Prostate gland (tissue), 2 donors: ENCODE results near the gene CEP112. TPM values are rescaled to one million over a fixed set of nuclear protein-coding genes. Genes with fewer than 3 reads are reported as not detected.

Experiments used
- DNase-seq: peaks from one replicate; pipeline ENCODE4 v3.0.0-alpha.2; 2019; ENCODE audit warnings: low spot score
- H3K27ac ChIP-seq, 2 donors: fragments of 200-600 bp; sonication (generic); 2 replicates each; pipeline ENCODE4 v1.5.1; 2017 to 2019
- H3K27me3 ChIP-seq: fragments of 200-600 bp; sonication (generic); replicated peaks from 2 replicates; pipeline ENCODE4 v1.5.1; 2019; ENCODE audit not compliant: insufficient read depth
- H3K36me3 ChIP-seq, 2 donors: fragments of 200-600 bp; sonication (generic); 1 replicate in 1 of 2; 2 replicates in 1 of 2; pipeline versions ENCODE4 v1.5.1 to v1.8.1; 2017 to 2019
- H3K4me1 ChIP-seq: fragments of 200-600 bp; sonication (generic); replicated peaks from 2 replicates; pipeline ENCODE4 v1.5.1; 2019
- H3K4me3 ChIP-seq, 2 donors: fragments of 200-600 bp; sonication (generic); 2 replicates each; pipeline ENCODE4 v1.5.1; 2017 to 2019
- H3K9me3 ChIP-seq: fragments of 200-600 bp; sonication (generic); 2 replicates; pipeline ENCODE4 v1.5.1; 2017
- CTCF ChIP-seq, 4 experiments: fragments of 200-600 bp in 2 of 4; fragments of 450-650 bp in 2 of 4; sonication (generic) in 2 of 4; IDR thresholded peaks; 1 replicate in 3 of 4; 2 replicates in 1 of 4; pipeline ENCODE4 v1.5.1; 2016 to 2019; ENCODE audit warnings: antibody characterized with exemption in 4 of 4, mild to moderate bottlenecking in 2 of 4, moderate library complexity in 2 of 4
- POLR2A ChIP-seq: fragments of 450-650 bp; IDR thresholded peaks from one replicate; pipeline ENCODE4 v1.6.1; 2016; ENCODE audit warnings: antibody characterized with exemption, mild to moderate bottlenecking
- POLR2AphosphoS5 ChIP-seq: sonication (generic); formaldehyde crosslinking; IDR thresholded peaks from one replicate; pipeline ENCODE4 v1.6.1; 2017; ENCODE audit warnings: antibody characterized with exemption
- WGBS: methylation state at CpG from one replicate; pipeline ENCODE4 v1.1.5; 2018; 5-methylcytosine and 5-hydroxymethylcytosine counted together
- intact Hi-C: fragments of 100-400 bp; cut with DNase I; formaldehyde crosslinking; loops from one replicate; pipeline ENCODE4 v1.14.2; 2022
- total RNA-seq, 2 donors: library from RNA; depleted of rRNA; stranded (reverse); fragments of >200 nt; gene quantifications; one replicate each; pipeline ENCODE4 v1.1.0, GENCODE V29; 2016

The CEP112 gene
- 10 to 100 TPM in 1 of 2 donors, 1 to 10 TPM in 1; 2.3 to 22.8 TPM for total RNA-seq

- peak within 1 kb of the TSS; percentile 49 to 67 for H3K4me3 ChIP-seq
- H3K27ac ChIP-seq = peak within 1 kb of the TSS; percentile 75 to 77
- H3K4me1 ChIP-seq = peaks cover 6% of the 10 kb centered on the region
- peak; percentile 45 for DNase-seq
- H3K9me3 ChIP-seq = no peaks in the 10 kb centered on the region
- intact Hi-C loops = no loop called here
- WGBS = under 1% methylated on average over 83 of the region's 83 CpGs
- TF ChIP-seq POLR2A = peak; percentile 30
- no peak for TF ChIP-seq POLR2AphosphoS5
- TF ChIP-seq CTCF (IDR thresholded peaks at IDR 0.05) = peak in 3 of 4 experiments; percentile 12 to 17 (median 15)
- H3K36me3 ChIP-seq = no peaks in the 10 kb centered on the region
- H3K27me3 ChIP-seq = no peaks in the 10 kb centered on the region
Observed at GRCh38 chr17:66191593-66192377, at the start of gene CEP112. Gene CEP112, minus strand, starts transcription at chr17:66192133.

GRCh38 chr17:66240630-66241029 is 48.7 kb upstream of the CEP112 start:
- H3K27ac ChIP-seq = no peak overlapping the region
- H3K4me3 ChIP-seq = no peak overlapping the region
- intact Hi-C loops = no loop called here
- 44% methylated on average over 3 of the region's 3 CpGs for WGBS
- no peaks in the 10 kb centered on the region for H3K36me3 ChIP-seq
- H3K9me3 ChIP-seq = no peaks in the 10 kb centered on the region
- H3K4me1 ChIP-seq = no peaks in the 10 kb centered on the region
- TF ChIP-seq POLR2A (no peak), POLR2AphosphoS5 (no peak), CTCF (IDR thresholded peaks at IDR 0.05) (no peak)
- H3K27me3 ChIP-seq = no peaks in the 10 kb centered on the region
- DNase-seq = no peak

GRCh38 chr17:66240013-66240412 is 48.1 kb upstream of the CEP112 start:
- H3K27ac ChIP-seq = no peak overlapping the region
- H3K9me3 ChIP-seq = no peaks in the 10 kb centered on the region
- 87% methylated on average over 6 of the region's 6 CpGs for WGBS
- no peaks in the 10 kb centered on the region for H3K4me1 ChIP-seq
- TF ChIP-seq POLR2AphosphoS5 (no peak), CTCF (IDR thresholded peaks at IDR 0.05) (no peak), POLR2A (no peak)
- no peaks in the 10 kb centered on the region for H3K36me3 ChIP-seq
- no peak for DNase-seq
- no peaks in the 10 kb centered on the region for H3K27me3 ChIP-seq
- no peak overlapping the region for H3K4me3 ChIP-seq
- intact Hi-C loops = no loop called here

GRCh38 chr17:66235377-66235994 is 43.6 kb upstream of the CEP112 start:
- no peaks in the 10 kb centered on the region for H3K9me3 ChIP-seq
- H3K36me3 ChIP-seq = no peaks in the 10 kb centered on the region
- WGBS = 93% methylated on average over 3 of the region's 3 CpGs
- H3K4me3 ChIP-seq = no peak overlapping the region
- H3K4me1 ChIP-seq = no peaks in the 10 kb centered on the region
- no peak for TF ChIP-seq POLR2A
- no peak for TF ChIP-seq CTCF (IDR thresholded peaks at IDR 0.05)
- H3K27me3 ChIP-seq = no peaks in the 10 kb centered on the region
- intact Hi-C loops = no loop called here
- DNase-seq = no peak
- H3K27ac ChIP-seq = no peak overlapping the region
